H1 (cell line): Measurements from ENCODE around the gene NCAPG2. TPM values are rescaled to one million over a fixed set of nuclear protein-coding genes. Genes with fewer than 3 reads are reported as not detected.

Experiments used
- CTCF ChIA-PET: fragments of 300-600 bp; sonication (Branson Sonifier 250); formaldehyde crosslinking; loops from one replicate; lab custom pipeline; 2021; ENCODE audit not compliant: partially characterized antibody; lab: Charles Lee
- POLR2A ChIA-PET: fragments of 300-600 bp; sonication (Branson Sonifier 250); formaldehyde crosslinking; loops from one replicate; lab custom pipeline; 2021; ENCODE audit warnings: inconsistent platforms; ENCODE audit not compliant: partially characterized antibody; lab: Charles Lee
- DNase-seq, 2 experiments: peaks; one replicate each; pipeline versions ENCODE4 v3.0.0 to v3.0.0-alpha.2; 2010 to 2022; ENCODE audit warnings: low spot score in 2 of 2, low read depth in 1 of 2, mixed read lengths in 1 of 2
- FAIRE-seq: peaks from 2 replicates; lab custom pipeline; 2011; peaks lifted over from hg19 to GRCh38; lab: Jason Lieb, UNC
- H2AFZ ChIP-seq: 2 replicates; pipeline ENCODE4 v1.8.1; 2012; ENCODE audit warnings: low read length, inconsistent platforms
- H2AK5ac ChIP-seq: 2 replicates; pipeline ENCODE4 v1.6.1; 2013; ENCODE audit warnings: low read depth, low read length
- H2BK120ac ChIP-seq: replicated peaks from 2 replicates; pipeline ENCODE3; 2013; ENCODE audit warnings: low read depth, low read length, inconsistent platforms
- H2BK12ac ChIP-seq: 2 replicates; pipeline ENCODE4 v1.6.1; 2013; ENCODE audit warnings: low read depth, low read length
- H2BK15ac ChIP-seq: 2 replicates; pipeline ENCODE4 v1.6.1; 2013; ENCODE audit warnings: low read length
- H2BK20ac ChIP-seq: 2 replicates; pipeline ENCODE4 v1.6.1; 2013; ENCODE audit warnings: low read length
- H2BK5ac ChIP-seq: 2 replicates; pipeline ENCODE4 v1.6.1; 2013; ENCODE audit warnings: low read depth, low read length
- H3K14ac ChIP-seq: 2 replicates; pipeline ENCODE4 v1.6.1; 2013; ENCODE audit warnings: inconsistent platforms; ENCODE audit not compliant: insufficient read length
- H3K18ac ChIP-seq: 2 replicates; pipeline ENCODE4 v1.6.1; 2013; ENCODE audit warnings: low read length; ENCODE audit errors: extremely low read depth
- H3K23ac ChIP-seq: 2 replicates; pipeline ENCODE4 v1.6.1; 2013; ENCODE audit warnings: inconsistent platforms; ENCODE audit not compliant: insufficient read length
- H3K23me2 ChIP-seq: 2 replicates; pipeline ENCODE4 v1.6.1; 2013; ENCODE audit warnings: low read depth, low read length
- H3K27ac ChIP-seq: 2 replicates; pipeline ENCODE4 v1.6.1; 2011; ENCODE audit warnings: low read depth, low read length, inconsistent platforms
- H3K27me3 ChIP-seq, 4 experiments: replicated peaks in 1 of 4; 1 replicate in 1 of 4; 2 replicates in 3 of 4; pipeline versions ENCODE4 v1.6.1 to v1.8.1; 2011 to 2013; ENCODE audit warnings: low read length in 3 of 4, mild to moderate bottlenecking in 3 of 4, inconsistent platforms in 2 of 4, mixed read lengths in 2 of 4, moderate library complexity in 1 of 4; ENCODE audit not compliant: control insufficient read depth in 3 of 4, insufficient read depth in 3 of 4; ENCODE audit errors: extremely low read depth in 1 of 4
- H3K36me3 ChIP-seq, 4 experiments: 2 replicates each; pipeline versions ENCODE4 v1.6.1 to v1.8.1; 2011 to 2013; ENCODE audit warnings: mild to moderate bottlenecking in 4 of 4, low read length in 3 of 4, moderate library complexity in 2 of 4, control low read depth in 1 of 4, inconsistent platforms in 1 of 4; ENCODE audit not compliant: insufficient read depth in 4 of 4, control insufficient read depth in 2 of 4
- H3K4ac ChIP-seq: replicated peaks from 2 replicates; pipeline ENCODE3; 2013; ENCODE audit warnings: low read length, low read depth, mixed read lengths, inconsistent platforms; ENCODE audit not compliant: insufficient read length
- H3K4me1 ChIP-seq, 4 experiments: replicated peaks in 1 of 4; 1 replicate in 1 of 4; 2 replicates in 3 of 4; pipeline versions ENCODE4 v1.6.1 to v1.8.1; 2011 to 2013; ENCODE audit warnings: low read length in 3 of 4, inconsistent platforms in 2 of 4, mixed read lengths in 1 of 4; ENCODE audit not compliant: insufficient read depth in 4 of 4, control insufficient read depth in 3 of 4
- H3K4me2 ChIP-seq, 2 experiments: 2 replicates each; pipeline versions ENCODE4 v1.6.1 to v1.8.1; 2011 to 2013; ENCODE audit warnings: low read depth in 2 of 2, low read length in 2 of 2, control low read depth in 1 of 2, inconsistent platforms in 1 of 2, mild to moderate bottlenecking in 1 of 2; ENCODE audit not compliant: insufficient read depth in 1 of 2
- H3K4me3 ChIP-seq, 4 experiments: fragments of 200-600, 300-600 bp in 1 of 4; sonication (generic), shearing (Covaris generic), sonication (Bioruptor Twin) in 1 of 4; 2 replicates each; pipeline versions ENCODE4 v1.5.1 to v1.8.1; 2011 to 2016; ENCODE audit warnings: low read length in 4 of 4, low read depth in 3 of 4, control low read depth in 2 of 4, inconsistent platforms in 2 of 4, mild to moderate bottlenecking in 2 of 4, mixed read lengths in 1 of 4, moderate library complexity in 1 of 4; ENCODE audit not compliant: insufficient read depth in 2 of 4; ENCODE audit errors: extremely low read depth in 1 of 4
- H3K56ac ChIP-seq: replicated peaks from 2 replicates; pipeline ENCODE3; 2013; ENCODE audit warnings: low read depth, mild to moderate bottlenecking, mixed read lengths, low read length, inconsistent platforms; ENCODE audit not compliant: insufficient read length
- H3K79me1 ChIP-seq: 2 replicates; pipeline ENCODE4 v1.6.1; 2013; ENCODE audit warnings: low read depth, low read length, control low read depth
- H3K79me2 ChIP-seq, 2 experiments: 2 replicates each; pipeline versions ENCODE4 v1.6.1 to v1.8.1; 2012 to 2013; ENCODE audit warnings: low read length in 2 of 2, mild to moderate bottlenecking in 2 of 2, inconsistent platforms in 1 of 2; ENCODE audit not compliant: insufficient read depth in 2 of 2, control insufficient read depth in 1 of 2
- H3K9ac ChIP-seq, 4 experiments: replicated peaks in 1 of 4; 1 replicate in 1 of 4; 2 replicates in 3 of 4; pipeline versions ENCODE4 v1.6.1 to v1.8.1; 2011 to 2013; ENCODE audit warnings: low read depth in 3 of 4, low read length in 3 of 4, control low read depth in 2 of 4, mild to moderate bottlenecking in 2 of 4, moderate library complexity in 2 of 4, inconsistent platforms in 1 of 4; ENCODE audit errors: extremely low read depth in 1 of 4
- H3K9me3 ChIP-seq, 2 experiments: 2 replicates each; pipeline versions ENCODE4 v1.6.1 to v1.8.1; 2012 to 2013; ENCODE audit warnings: mild to moderate bottlenecking in 2 of 2, moderate library complexity in 2 of 2, control low read depth in 1 of 2, inconsistent platforms in 1 of 2, low read depth in 1 of 2, low read length in 1 of 2, mixed read lengths in 1 of 2; ENCODE audit not compliant: insufficient read depth in 2 of 2
- H4K20me1 ChIP-seq, 2 experiments: replicated peaks in 1 of 2; 2 replicates each; pipeline versions ENCODE3 to v1.8.1; 2011 to 2013; ENCODE audit warnings: inconsistent platforms in 2 of 2, low read length in 2 of 2, mild to moderate bottlenecking in 1 of 2; ENCODE audit not compliant: insufficient read depth in 2 of 2, control insufficient read depth in 1 of 2
- H4K5ac ChIP-seq: 2 replicates; pipeline ENCODE4 v1.6.1; 2013; ENCODE audit warnings: low read length, low read depth, mixed read lengths, inconsistent platforms; ENCODE audit not compliant: insufficient read length
- H4K8ac ChIP-seq: 2 replicates; pipeline ENCODE4 v1.8.0; 2013; ENCODE audit warnings: mild to moderate bottlenecking, moderate library complexity, low read length, inconsistent platforms; ENCODE audit not compliant: insufficient read depth; ENCODE audit errors: extremely low read depth
- H4K91ac ChIP-seq: replicated peaks from 2 replicates; pipeline ENCODE3; 2013; ENCODE audit warnings: low read length, mixed read lengths, inconsistent platforms; ENCODE audit not compliant: insufficient read length
- CHD1 ChIP-seq: IDR thresholded peaks from 2 replicates; pipeline ENCODE4 v1.6.1; 2012; ENCODE audit warnings: low read depth, low read length, improper control_type of control experiment
- JUND ChIP-seq: IDR thresholded peaks from 2 replicates; pipeline ENCODE4 v1.6.1; 2011; ENCODE audit warnings: mild to moderate bottlenecking, improper control_type of control experiment, low read length
- PHF8 ChIP-seq: fragments of 200-600 bp; sonication (generic); conservative IDR thresholded peaks from 2 replicates; pipeline ENCODE4 v1.7.1; 2012; ENCODE audit warnings: low read depth, mild to moderate bottlenecking, inconsistent platforms, low read length, moderate library complexity
- SP2 ChIP-seq: IDR thresholded peaks from 2 replicates; pipeline ENCODE4 v1.6.1; 2012; ENCODE audit warnings: mild to moderate bottlenecking, low read length, inconsistent platforms
- TAF1 ChIP-seq: IDR thresholded peaks from 2 replicates; pipeline ENCODE4 v1.6.1; 2011; ENCODE audit warnings: mild to moderate bottlenecking, low read depth, low read length
- TEAD4 ChIP-seq: IDR thresholded peaks from 2 replicates; pipeline ENCODE4 v1.6.1; 2012; ENCODE audit warnings: low read depth, low read length, inconsistent platforms, mixed read lengths
- WGBS, 2 experiments: shearing (Covaris generic) in 1 of 2; methylation state at CpG; one replicate each; pipeline versions ENCODE4 v1.1.6 to v1.1.7; 2013 to 2015; ENCODE audit warnings: low lambda C conversion rate in 2 of 2, mixed read lengths in 2 of 2, inconsistent platforms in 1 of 2, low coverage in 1 of 2, missing lambda C conversion rate in 1 of 2; ENCODE audit not compliant: insufficient replicate concordance in 2 of 2, insufficient coverage in 1 of 2, insufficient read length in 1 of 2; ENCODE audit errors: extremely low coverage in 1 of 2, missing lambda C conversion rate in 1 of 2; 5-methylcytosine and 5-hydroxymethylcytosine counted together
- polyA plus RNA-seq, 7 experiments: library from polyadenylated mRNA; depleted of rRNA in 3 of 7; stranded (reverse) in 5 of 7; unstranded in 2 of 7; fragments of >200 nt in 5 of 7; fragments of 200-250 nt in 2 of 7; gene quantifications; 1 replicate in 5 of 7; 2 replicates in 1 of 7; 4 replicates in 1 of 7; pipeline versions ENCODE4 v1.2.1 to v1.2.3, GENCODE V29; 2011 to 2013; ENCODE audit warnings: missing spikeins in 2 of 7, mixed read lengths in 2 of 7
- total RNA-seq: library from RNA; stranded (reverse); fragmentation: NEBNext Ultra II Directional; extraction: Animal tissue kit (Norgen Biotek cat#: 25700); gene quantifications from 2 replicates; pipeline ENCODE4 v1.2.1, GENCODE V29; 2021

The NCAPG2 gene
- total and polyA plus RNA-seq, 2 of the 8 experiments (the other 6 are each of a cell fraction or from before 2014, with no cell fraction given): 49.9 to 119 TPM

DNA sequence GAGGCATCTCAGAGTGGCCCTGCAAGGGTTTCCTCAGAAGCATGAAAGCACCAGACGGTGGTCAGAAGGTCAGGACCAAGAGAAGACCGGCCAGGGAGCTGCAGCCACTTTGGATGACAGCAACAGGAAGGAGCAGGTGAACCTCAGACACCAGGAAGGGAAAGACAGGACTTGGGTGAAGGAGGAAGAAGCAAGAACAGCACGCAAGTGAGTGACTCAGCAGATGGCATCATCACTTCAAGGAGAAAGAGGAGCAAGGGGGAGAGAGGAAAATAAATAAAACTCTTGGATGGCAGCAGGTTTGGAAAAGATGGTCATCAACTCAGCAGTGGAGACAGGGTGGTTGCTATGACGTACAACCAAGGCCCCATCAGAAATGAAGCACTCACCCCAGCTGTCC lies 31.6 kb downstream of the NCAPG2 start:
- CTCF ChIA-PET: interaction anchor here (0.8 kb wide), 1 partner anchor 61 kb away, joined by 4 read pairs; no protein-coding TSS in a partner anchor
- no peak overlapping the region for H3K4ac ChIP-seq
- H3K79me1 ChIP-seq: peaks cover 5% of the 10 kb centered on the region; the same call in 1 of the 2 replicates
- no peak overlapping the region for H3K56ac ChIP-seq
- H3K4me3 ChIP-seq: no peak overlapping the region
- H2BK12ac ChIP-seq: no peak overlapping the region
- H3K4me1 ChIP-seq: no peaks in the 10 kb centered on the region
- H2BK5ac ChIP-seq: no peak overlapping the region
- no peak overlapping the region for H3K14ac ChIP-seq
- 97% methylated on average over 3 of the region's 4 CpGs; no CpG with 5 or more reads in 1 of the 2 experiments for WGBS, 2 experiments
- DNase-seq: no peak
- H2AFZ ChIP-seq: no peak overlapping the region
- no peaks in the 10 kb centered on the region for H3K27me3 ChIP-seq
- peaks cover 0 to 7% of the 10 kb centered on the region in 2 experiments; a peak in 1 of 4 replicates for H3K79me2 ChIP-seq
- no peaks in the 10 kb centered on the region for H3K9me3 ChIP-seq
- peaks cover 4 to 11% of the 10 kb centered on the region in 2 experiments for H4K20me1 ChIP-seq
- no peak overlapping the region for H4K91ac ChIP-seq
- H4K5ac ChIP-seq: no peak overlapping the region
- H3K27ac ChIP-seq: no peak overlapping the region
- H3K18ac ChIP-seq: no peak overlapping the region
- H2BK120ac ChIP-seq: no peak overlapping the region
- H2AK5ac ChIP-seq: no peak overlapping the region
- no peak overlapping the region for H4K8ac ChIP-seq
- H3K9ac ChIP-seq: no peak overlapping the region
- no peaks in the 10 kb centered on the region for H3K23me2 ChIP-seq
- H3K4me2 ChIP-seq: no peak overlapping the region
- FAIRE-seq: no peak
- POLR2A ChIA-PET: interaction anchor here (1.5 to 2.8 kb wide), 2 partner anchors 8 to 18 kb away, joined by 4 to 10 read pairs; no protein-coding TSS in a partner anchor
- no peak overlapping the region for H3K23ac ChIP-seq
- peaks cover 26 to 78% (median 51%) of the 10 kb centered on the region in 4 experiments for H3K36me3 ChIP-seq
- no peak overlapping the region for H2BK20ac ChIP-seq
- no peak overlapping the region for H2BK15ac ChIP-seq
- TF ChIP-seq PHF8 (no peak), CHD1 (no peak), TAF1 (no peak), TEAD4 (no peak), SP2 (no peak), JUND (no peak)
